ENCODE measurements around the gene CORO1C. TPM values are rescaled to one million over a fixed set of nuclear protein-coding genes. Genes with fewer than 3 reads are reported as not detected.

Gene CORO1C
- total and polyA plus RNA-seq, 9 of the 15 experiments (the other 6 are each of a cell fraction or from before 2014, with no cell fraction given) = 55.2 to 280 (median 150) TPM

DNA sequence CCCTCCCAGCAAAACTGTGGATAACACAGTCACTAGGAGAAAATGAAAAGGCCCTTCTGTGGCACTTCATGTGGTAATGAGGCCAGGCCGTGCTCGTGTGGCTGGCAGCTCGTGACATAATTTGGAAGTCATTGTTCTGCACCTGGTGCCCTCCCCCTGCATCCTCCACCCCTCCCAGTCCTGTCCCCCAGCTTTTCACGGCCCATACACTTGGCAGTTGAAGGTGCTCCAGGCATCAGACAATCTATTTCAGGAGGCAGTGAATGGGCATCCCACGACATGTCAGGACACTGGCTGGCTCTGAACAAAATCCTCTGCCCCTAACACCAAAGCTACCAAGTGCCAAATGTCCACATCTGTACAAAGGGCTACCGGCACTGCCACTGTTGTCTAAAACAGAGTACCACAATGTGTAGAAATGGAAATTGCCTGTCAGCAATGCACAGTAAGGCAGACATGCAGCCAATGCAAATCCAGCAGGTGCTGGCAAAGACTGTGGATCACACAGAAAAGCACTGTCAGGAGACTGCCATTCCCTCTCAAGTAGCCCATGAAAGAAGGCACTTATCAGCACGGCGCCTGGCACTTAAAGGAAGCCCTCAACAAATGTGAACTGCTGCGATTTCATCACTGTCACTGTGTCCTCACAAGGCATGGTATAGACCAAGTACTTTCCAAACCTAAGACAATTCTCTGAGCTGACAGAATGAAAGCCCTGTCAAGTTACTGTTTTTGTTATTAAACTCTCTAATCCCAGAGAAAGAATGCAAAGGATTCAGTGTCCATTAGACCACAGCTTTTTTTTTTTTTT lies 39.1 kb downstream of the CORO1C start (continued):
- TF ChIP-seq ZBTB1 (CRISPR knock-in tag; IDR thresholded peaks at IDR 0.05; ENCODE audit: borderline replicate concordance, low read depth) (no peak), MEF2D (tag; conservative IDR thresholded peaks at IDR 0.05; ENCODE audit: low read depth) (no peak), XRCC5 (IDR thresholded peaks at IDR 0.05; ENCODE audit: low read depth, low read length) (no peak; the same call in 1 of the 2 replicates), POLR3G (IDR thresholded peaks at IDR 0.05; ENCODE audit: extremely low read depth, insufficient read length, insufficient replicate concordance) (no peak), EP300 (IDR thresholded peaks at IDR 0.05; ENCODE audit: low read length) (no peak), LCOR (CRISPR knock-in tag; IDR thresholded peaks at IDR 0.05) (peak; percentile 13; the same call in 1 of the 2 replicates), POLR2H (tag; IDR thresholded peaks at IDR 0.05; ENCODE audit: low read depth) (no peak), TAF7 (tag; IDR thresholded peaks at IDR 0.05) (no peak), ZEB2 (IDR thresholded peaks at IDR 0.05) (no peak), TRIM28 (IDR thresholded peaks at IDR 0.05) (no peak), RB1 (IDR thresholded peaks at IDR 0.05; ENCODE audit: low read depth) (no peak), TSC22D4 (tag; IDR thresholded peaks at IDR 0.05) (no peak), NFRKB (IDR thresholded peaks at IDR 0.05; ENCODE audit: low read depth) (0 out of 2 replicates have a peak, but pooled peaks have one; percentile 18), PTRF (tag; IDR thresholded peaks at IDR 0.05) (no peak), KAT8 (IDR thresholded peaks at IDR 0.05; ENCODE audit: low read depth) (no peak), TCF7L2 (IDR thresholded peaks at IDR 0.05; ENCODE audit: low read depth, low read length) (no peak), CTBP1 (IDR thresholded peaks at IDR 0.05; ENCODE audit: borderline replicate concordance) (peak; percentile 1; the same call in 1 of the 2 replicates)
- TF ChIP-seq, protein P1, sequence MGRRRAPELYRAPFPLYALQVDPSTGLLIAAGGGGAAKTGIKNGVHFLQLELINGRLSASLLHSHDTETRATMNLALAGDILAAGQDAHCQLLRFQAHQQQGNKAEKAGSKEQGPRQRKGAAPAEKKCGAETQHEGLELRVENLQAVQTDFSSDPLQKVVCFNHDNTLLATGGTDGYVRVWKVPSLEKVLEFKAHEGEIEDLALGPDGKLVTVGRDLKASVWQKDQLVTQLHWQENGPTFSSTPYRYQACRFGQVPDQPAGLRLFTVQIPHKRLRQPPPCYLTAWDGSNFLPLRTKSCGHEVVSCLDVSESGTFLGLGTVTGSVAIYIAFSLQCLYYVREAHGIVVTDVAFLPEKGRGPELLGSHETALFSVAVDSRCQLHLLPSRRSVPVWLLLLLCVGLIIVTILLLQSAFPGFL (CRISPR knock-in tag; IDR thresholded peaks at IDR 0.05) = 0 out of 2 replicates have a peak, but pooled peaks have one; percentile 3
- TF ChIP-seq, protein P2, sequence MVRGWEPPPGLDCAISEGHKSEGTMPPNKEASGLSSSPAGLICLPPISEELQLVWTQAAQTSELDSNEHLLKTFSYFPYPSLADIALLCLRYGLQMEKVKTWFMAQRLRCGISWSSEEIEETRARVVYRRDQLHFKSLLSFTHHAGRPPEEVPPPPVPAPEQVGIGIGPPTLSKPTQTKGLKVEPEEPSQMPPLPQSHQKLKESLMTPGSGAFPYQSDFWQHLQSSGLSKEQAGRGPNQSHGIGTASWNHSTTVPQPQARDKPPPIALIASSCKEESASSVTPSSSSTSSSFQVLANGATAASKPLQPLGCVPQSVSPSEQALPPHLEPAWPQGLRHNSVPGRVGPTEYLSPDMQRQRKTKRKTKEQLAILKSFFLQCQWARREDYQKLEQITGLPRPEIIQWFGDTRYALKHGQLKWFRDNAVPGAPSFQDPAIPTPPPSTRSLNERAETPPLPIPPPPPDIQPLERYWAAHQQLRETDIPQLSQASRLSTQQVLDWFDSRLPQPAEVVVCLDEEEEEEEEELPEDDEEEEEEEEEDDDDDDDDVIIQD (CRISPR knock-in tag; IDR thresholded peaks at IDR 0.05) = no peak
- TF ChIP-seq, protein P3, sequence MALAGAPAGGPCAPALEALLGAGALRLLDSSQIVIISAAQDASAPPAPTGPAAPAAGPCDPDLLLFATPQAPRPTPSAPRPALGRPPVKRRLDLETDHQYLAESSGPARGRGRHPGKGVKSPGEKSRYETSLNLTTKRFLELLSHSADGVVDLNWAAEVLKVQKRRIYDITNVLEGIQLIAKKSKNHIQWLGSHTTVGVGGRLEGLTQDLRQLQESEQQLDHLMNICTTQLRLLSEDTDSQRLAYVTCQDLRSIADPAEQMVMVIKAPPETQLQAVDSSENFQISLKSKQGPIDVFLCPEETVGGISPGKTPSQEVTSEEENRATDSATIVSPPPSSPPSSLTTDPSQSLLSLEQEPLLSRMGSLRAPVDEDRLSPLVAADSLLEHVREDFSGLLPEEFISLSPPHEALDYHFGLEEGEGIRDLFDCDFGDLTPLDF (CRISPR knock-in tag; IDR thresholded peaks at IDR 0.05) = no peak
- TF ChIP-seq, protein P4, sequence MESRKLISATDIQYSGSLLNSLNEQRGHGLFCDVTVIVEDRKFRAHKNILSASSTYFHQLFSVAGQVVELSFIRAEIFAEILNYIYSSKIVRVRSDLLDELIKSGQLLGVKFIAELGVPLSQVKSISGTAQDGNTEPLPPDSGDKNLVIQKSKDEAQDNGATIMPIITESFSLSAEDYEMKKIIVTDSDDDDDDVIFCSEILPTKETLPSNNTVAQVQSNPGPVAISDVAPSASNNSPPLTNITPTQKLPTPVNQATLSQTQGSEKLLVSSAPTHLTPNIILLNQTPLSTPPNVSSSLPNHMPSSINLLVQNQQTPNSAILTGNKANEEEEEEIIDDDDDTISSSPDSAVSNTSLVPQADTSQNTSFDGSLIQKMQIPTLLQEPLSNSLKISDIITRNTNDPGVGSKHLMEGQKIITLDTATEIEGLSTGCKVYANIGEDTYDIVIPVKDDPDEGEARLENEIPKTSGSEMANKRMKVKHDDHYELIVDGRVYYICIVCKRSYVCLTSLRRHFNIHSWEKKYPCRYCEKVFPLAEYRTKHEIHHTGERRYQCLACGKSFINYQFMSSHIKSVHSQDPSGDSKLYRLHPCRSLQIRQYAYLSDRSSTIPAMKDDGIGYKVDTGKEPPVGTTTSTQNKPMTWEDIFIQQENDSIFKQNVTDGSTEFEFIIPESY (CRISPR knock-in tag; IDR thresholded peaks at IDR 0.05) = no peak
- TF ChIP-seq, protein P5, sequence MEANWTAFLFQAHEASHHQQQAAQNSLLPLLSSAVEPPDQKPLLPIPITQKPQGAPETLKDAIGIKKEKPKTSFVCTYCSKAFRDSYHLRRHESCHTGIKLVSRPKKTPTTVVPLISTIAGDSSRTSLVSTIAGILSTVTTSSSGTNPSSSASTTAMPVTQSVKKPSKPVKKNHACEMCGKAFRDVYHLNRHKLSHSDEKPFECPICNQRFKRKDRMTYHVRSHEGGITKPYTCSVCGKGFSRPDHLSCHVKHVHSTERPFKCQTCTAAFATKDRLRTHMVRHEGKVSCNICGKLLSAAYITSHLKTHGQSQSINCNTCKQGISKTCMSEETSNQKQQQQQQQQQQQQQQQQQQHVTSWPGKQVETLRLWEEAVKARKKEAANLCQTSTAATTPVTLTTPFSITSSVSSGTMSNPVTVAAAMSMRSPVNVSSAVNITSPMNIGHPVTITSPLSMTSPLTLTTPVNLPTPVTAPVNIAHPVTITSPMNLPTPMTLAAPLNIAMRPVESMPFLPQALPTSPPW (CRISPR knock-in tag; IDR thresholded peaks at IDR 0.05) = peak; percentile 4; the same call in 1 of the 2 replicates
